ENCODE data around the gene CCR3. TPM values are rescaled to one million over a fixed set of nuclear protein-coding genes. Genes with fewer than 3 reads are reported as not detected.

CCR3 gene
- total RNA-seq, 1 experiment from 2014 or later: not detected

DNA sequence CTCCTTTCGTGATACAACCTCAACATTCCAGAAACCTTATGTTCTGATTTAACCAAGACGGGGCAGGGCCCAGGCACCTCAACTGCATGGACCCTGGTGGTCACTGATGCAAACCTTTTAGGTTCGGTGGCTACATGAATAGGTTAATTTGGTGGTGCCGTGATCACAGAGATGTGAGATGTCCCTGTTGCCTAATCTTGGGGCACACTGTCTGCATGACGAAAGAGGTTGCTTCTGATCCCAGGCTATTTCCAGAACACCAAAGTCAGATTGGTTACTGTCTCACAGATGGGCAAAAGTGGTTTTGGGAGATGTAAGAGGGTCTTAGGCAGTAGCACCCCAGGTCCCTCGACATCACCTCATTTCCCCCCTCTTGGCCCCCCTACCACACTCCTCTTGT is 30.2 kb upstream of the CCR3 start:
- no peaks in the 10 kb centered on the region for H3K27me3 ChIP-seq (ENCODE audit: control insufficient read depth, insufficient read depth, low read length)
- in situ Hi-C loops (cut with HindIII; ENCODE audit: low pct_unique_long_range_greater_than_20kb, low sequenced_read_pairs): no loop called here
- POLR2A ChIA-PET: no interaction called here
- DNase-seq (ENCODE audit: low read depth, low spot score) (no peak), ATAC-seq (no peak)
- no TSS peak for BruUV-seq (replicated peaks)
- no peaks in the 10 kb centered on the region for H3K9me3 ChIP-seq (ENCODE audit: control insufficient read depth, insufficient read depth, low read depth, low read length)
- CTCF ChIA-PET: no interaction called here
- H3K27ac ChIP-seq (ENCODE audit: low read length): no peak overlapping the region
- no peak overlapping the region for H3K4me3 ChIP-seq (ENCODE audit: low read depth in 2 of 2, low read length in 2 of 2)
- H3K4me1 ChIP-seq (ENCODE audit: control insufficient read depth, insufficient read depth, low read length): no peaks in the 10 kb centered on the region
- intact Hi-C loops (cut with micrococcal nuclease; ENCODE audit: unreplicated experiment): no loop called here
- TF ChIP-seq, protein P1, sequence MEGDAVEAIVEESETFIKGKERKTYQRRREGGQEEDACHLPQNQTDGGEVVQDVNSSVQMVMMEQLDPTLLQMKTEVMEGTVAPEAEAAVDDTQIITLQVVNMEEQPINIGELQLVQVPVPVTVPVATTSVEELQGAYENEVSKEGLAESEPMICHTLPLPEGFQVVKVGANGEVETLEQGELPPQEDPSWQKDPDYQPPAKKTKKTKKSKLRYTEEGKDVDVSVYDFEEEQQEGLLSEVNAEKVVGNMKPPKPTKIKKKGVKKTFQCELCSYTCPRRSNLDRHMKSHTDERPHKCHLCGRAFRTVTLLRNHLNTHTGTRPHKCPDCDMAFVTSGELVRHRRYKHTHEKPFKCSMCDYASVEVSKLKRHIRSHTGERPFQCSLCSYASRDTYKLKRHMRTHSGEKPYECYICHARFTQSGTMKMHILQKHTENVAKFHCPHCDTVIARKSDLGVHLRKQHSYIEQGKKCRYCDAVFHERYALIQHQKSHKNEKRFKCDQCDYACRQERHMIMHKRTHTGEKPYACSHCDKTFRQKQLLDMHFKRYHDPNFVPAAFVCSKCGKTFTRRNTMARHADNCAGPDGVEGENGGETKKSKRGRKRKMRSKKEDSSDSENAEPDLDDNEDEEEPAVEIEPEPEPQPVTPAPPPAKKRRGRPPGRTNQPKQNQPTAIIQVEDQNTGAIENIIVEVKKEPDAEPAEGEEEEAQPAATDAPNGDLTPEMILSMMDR (IDR thresholded peaks at IDR 0.05): no peak
- TF ChIP-seq SIN3A (IDR thresholded peaks at IDR 0.05; ENCODE audit: borderline replicate concordance, insufficient read depth, low read depth, low read length): no peak
- TF ChIP-seq POLR2AphosphoS5 (IDR thresholded peaks at IDR 0.05; ENCODE audit: low read depth, low read length): no peak
- TF ChIP-seq REST (IDR thresholded peaks at IDR 0.05; ENCODE audit: insufficient read depth in 1 of 2, low read depth in 2 of 2, low read length in 1 of 2): no peak
- TF ChIP-seq TCF7L2 (IDR thresholded peaks at IDR 0.05; ENCODE audit: low read depth, low read length): no peak
- H3K36me3 ChIP-seq (ENCODE audit: control insufficient read depth, insufficient read depth, low read length): no peaks in the 10 kb centered on the region

DNA sequence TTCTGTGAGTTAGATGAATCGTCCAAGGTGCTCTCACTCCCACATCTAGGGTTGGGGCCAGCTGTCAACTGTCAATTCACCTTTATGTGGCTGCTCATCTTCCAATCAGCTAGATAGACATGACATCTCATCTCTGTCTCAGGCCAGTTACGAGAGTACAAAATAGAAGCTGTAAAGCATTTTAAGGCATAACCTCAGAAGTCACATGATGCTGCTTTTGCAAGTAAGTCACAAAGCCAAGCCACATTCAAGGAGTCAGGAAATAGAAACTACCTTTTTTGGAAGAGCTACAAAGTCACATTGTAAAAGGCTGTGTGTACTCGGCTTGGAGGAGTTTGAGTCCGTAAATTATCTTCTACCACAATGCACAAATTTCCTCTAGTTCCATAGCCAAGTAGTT is 29.1 kb upstream of the CCR3 start:
- Histone ChIP-seq H3K27ac (ENCODE audit: low read length) (no peak overlapping the region), H3K4me1 (ENCODE audit: control insufficient read depth, insufficient read depth, low read length) (no peaks in the 10 kb centered on the region), H3K9me3 (ENCODE audit: control insufficient read depth, insufficient read depth, low read depth, low read length) (no peaks in the 10 kb centered on the region), H3K4me3 (ENCODE audit: low read depth in 2 of 2, low read length in 2 of 2) (no peak overlapping the region), H3K36me3 (ENCODE audit: control insufficient read depth, insufficient read depth, low read length) (no peaks in the 10 kb centered on the region), H3K27me3 (ENCODE audit: control insufficient read depth, insufficient read depth, low read length) (no peaks in the 10 kb centered on the region)
- CTCF ChIA-PET: no interaction called here
- TF ChIP-seq, protein P1 (IDR thresholded peaks at IDR 0.05): no peak
- TF ChIP-seq SIN3A (IDR thresholded peaks at IDR 0.05; ENCODE audit: borderline replicate concordance, insufficient read depth, low read depth, low read length) (no peak), REST (IDR thresholded peaks at IDR 0.05; ENCODE audit: insufficient read depth in 1 of 2, low read depth in 2 of 2, low read length in 1 of 2) (no peak), TCF7L2 (IDR thresholded peaks at IDR 0.05; ENCODE audit: low read depth, low read length) (no peak), POLR2AphosphoS5 (IDR thresholded peaks at IDR 0.05; ENCODE audit: low read depth, low read length) (no peak)
- in situ Hi-C loops (cut with HindIII; ENCODE audit: low pct_unique_long_range_greater_than_20kb, low sequenced_read_pairs): no loop called here
- no peak for ATAC-seq
- intact Hi-C loops (cut with micrococcal nuclease; ENCODE audit: unreplicated experiment): no loop called here
- DNase-seq (ENCODE audit: low read depth, low spot score): no peak
- POLR2A ChIA-PET: no interaction called here
- no TSS peak for BruUV-seq (replicated peaks)

Measured in Panc1 (cell line).